HG03064 (cell line): ENCODE measurements around the gene ECT2L.
A peak's percentile ranks its signal among the peaks of the same experiment; 100 is the strongest.

ENCODE experiments used
- ATAC-seq: cut with Tn5 transposase; IDR thresholded peaks from one replicate; pipeline ENCODE4 v1.9.1; 2021; ENCODE audit warnings: low read depth; ENCODE audit not compliant: unreplicated experiment

The ECT2L gene, protein sequence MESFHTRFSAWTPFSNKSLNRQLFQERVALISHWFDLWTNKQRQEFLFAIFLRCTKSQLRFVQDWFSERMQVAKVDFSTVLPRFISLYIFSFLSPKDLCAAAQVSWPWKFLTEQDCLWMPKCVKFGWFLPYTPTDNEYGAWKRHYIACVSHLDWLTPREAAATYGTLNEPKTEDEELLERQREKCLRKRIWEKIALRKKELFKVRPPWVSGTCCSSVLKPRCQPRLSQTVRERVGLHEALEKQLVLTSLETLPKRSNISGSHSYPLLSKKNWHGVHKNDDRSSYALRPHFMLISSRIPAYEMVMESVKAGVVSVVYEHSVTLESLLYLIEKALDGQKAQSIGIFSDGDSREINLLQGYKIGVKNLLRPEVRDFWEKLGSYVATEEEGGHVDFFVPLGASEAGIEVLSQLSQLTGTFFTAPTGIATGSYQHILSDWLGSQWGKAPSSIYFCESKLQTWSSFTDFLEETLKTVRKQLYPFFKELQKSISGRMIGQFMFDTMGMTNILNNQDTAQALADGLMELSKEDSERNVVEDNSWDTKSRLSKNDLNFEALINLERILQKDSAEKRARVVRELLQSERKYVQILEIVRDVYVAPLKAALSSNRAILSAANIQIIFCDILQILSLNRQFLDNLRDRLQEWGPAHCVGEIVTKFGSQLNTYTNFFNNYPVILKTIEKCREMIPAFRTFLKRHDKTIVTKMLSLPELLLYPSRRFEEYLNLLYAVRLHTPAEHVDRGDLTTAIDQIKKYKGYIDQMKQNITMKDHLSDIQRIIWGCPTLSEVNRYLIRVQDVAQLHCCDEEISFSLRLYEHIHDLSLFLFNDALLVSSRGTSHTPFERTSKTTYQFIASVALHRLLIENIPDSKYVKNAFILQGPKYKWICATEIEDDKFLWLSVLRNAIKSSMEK

DNA sequence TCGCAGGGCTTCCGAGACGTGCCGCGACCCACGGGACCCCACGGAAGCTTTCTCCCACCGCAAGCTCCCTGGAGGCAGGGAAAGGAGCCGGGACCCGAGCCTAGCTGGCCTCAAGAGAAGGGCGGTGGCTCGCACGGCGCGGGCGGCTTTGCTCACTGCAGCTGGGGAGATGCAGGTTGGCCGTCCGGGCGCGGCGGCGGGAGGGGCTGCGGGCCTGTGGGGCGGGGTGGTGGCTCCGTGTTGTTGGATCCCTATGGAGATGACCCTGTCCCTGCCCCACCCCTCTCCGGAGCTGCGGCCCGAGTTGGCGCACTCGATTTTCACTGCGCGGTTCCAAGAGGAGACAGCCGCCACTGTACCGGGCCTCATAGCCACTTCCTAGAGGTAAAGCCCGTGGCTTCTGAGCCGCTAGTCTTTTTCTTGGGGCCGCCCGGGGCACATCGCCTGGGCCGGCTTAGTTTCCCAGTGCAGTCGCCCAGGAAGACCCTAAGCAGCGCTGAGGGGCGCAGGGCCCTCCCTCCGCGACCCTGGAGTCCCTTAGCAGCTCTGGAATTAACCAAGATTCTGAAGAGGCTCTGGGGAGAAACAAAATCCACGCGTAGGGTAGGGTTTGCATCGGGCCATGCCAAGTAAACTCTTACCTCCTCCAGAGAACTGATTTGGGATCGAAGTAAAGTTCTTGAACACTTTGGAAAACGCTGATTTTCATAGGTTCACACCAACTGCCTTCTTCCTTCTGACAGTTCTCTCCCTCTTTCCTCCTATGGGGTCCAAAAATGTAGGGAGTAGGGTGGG lies at the start of gene ECT2L:
TSS of gene ECT2L (plus strand) at position 279 of the 795 bp plus-strand sequence. CDS start 17,188 bp downstream, outside the sequence.
- no peak for ATAC-seq

DNA sequence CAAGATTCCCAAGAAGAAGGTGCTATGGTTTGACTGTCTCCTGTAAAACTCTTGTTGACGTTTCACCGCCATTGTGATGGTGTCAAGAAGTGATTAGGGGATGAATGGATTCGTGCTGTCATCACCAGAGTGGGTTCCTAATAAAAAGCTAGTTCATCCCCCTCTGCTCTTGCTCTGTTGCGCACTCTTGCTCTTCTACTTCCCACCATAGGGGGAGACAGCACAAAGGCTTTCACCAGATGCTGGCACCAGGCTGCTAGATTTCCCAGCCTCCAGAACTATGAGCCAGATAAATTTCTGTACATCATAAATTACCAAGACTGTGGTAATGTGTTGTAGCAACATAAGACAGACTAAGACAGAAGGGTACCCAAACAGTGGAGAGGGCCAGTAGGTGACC lies 43.9 kb upstream of the ECT2L start:
- ATAC-seq, result no peak

DNA sequence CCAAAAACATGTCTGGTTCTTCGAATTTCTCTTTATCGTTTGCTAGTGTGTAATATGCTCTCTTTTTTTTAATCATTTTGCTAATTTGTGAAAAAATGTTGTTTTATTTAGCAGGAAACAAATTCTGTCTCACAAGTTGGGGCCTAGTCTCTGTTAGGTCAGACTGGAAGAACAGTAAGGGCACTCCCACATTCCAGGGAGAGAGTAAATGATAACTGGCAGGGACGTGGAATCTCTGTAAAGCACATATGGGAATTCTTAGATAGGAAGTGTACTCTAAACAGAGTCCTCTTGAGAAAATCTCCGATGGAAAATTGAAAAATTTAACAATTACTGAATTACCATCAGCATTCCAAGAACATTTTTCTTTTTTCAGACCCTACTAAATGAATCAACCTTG lies 38.8 kb upstream of the ECT2L start:
- no peak for ATAC-seq

DNA sequence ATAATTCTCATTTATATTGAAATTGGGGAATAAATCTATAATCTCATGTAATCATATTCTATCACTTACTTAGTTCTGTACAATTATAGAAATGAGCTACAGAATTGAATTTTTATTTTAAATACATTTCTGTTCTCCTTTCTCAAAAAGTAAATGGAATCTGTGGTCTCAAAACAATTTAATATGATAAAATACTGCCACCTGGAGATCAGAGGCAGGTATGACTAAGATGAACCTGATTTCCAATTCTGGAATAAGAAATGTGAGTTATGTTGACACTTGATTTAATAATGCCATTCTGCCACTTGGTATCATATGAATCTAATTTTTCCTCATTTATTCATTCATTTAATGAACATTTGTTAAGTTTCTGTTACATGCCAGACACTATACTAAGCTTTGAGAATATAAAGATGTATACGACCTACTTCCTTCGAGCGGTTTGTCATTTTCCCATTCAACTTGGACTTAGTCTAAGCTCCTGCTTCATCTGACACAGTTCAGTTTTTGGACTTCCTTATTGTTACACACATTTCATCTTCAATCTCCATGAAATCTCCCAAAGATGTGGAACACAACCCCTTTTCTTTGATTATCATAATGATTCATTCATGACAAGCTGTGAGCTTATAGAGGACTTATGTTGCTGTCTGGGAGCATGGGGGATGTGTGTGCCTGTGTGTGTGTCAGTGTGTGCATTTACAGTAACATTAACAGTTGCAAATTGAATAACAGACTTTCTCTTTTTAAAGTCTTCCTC lies 29.8 kb upstream of the ECT2L start:
- no peak for ATAC-seq

DNA sequence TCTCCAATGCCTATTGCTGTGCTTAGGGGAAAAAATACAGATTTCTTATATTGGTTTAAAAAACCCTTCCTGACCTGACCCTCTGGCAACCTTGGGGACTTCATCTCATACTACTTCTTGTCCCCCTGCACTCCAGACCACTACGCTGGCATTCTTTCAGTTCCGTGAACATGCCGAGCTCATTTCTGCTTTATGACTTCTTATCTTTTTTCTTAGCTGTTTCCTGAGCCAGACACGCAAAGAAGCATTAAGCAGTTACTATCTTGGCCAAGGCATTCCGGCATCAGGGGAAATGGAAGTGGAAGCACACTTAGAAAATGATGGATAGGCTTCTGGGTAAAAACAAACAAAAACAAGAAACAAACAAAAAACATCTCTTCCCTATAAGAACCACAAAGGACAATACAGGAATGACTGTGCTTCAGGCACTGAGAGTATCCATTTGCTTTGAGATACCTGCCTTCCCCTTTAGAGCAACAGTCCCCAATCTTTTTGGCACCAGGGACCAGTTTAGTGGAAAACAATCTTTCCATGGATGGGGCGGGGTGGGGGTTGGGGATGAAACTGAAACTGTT lies 26.7 kb upstream of the ECT2L start:
- no peak for ATAC-seq

DNA sequence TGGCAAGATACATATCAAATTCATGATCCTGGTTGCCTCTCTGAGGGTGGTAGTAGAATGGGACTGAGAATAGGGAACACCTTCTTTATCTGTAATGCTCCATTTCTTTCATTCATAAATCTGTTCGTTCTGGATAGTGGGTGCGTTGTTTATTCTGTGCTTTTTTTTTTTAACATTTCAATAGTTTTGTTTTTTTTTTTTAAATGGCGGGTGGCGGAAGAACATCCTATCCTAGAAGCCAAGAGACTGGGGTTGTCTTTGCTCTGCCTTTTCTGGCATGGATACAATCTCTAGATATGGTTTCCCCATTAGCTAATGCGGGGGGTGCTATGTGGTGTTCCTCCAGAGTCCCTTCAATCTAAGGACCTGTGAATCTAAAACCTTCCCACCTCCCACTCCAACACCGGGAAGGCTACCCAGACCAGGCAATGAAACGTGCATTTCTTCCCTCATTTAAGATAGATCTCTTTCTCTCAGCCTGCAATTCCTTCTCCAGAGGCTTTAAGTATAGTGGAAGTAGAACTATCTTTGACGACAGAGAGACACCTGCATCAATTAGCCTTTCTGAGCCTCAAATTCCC lies 23.2 kb upstream of the ECT2L start:
- ATAC-seq, result no peak

DNA sequence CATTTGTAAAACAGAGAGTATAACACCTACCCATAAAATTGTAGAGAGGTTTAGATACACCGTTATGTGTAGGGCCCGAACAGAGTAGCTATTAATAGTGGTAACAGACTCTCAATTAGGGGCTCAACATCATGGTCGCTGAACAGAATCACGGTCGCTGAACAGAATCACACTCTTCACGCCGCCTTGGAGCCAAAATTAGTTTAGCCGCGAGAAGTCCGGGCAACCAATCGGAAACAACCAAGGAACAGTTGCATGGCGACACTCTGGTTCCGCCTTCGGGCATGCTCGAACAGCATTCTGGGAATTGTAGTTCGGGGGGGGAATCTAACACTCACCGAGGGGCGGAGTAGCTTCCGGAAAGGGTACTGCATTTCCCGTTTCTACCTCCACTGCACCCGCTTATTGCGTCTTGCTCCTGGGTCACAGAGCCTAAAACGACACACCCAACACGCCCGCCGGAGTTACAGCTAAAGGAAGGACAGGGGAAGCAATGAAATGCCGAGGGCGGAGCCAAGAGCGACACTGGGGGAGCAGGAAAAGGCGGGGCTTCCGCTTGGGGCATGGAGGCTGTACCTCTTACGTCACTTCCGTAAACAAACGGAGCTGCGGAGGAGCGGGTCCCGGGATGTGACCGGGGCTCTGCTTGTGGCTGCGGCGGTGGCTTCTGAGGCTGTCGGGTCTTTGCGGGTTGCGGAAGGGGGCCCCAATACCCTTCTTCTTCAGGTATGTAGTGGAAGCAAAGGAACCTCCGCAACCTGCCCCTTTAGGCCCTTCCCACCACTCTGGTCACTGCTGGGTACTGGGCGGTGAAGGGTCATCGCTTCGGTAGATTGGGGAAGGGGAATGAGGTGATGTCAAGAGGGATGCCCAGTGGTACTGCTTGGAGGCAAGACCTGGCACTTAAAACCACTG lies 22.5 kb upstream of the ECT2L start, which contains the start of gene CCDC28A:
TSS of gene CCDC28A (plus strand) at position 593 of the 915 bp plus-strand sequence. CDS start 2,352 bp downstream, outside the sequence.
- peak; percentile 90 for ATAC-seq

DNA sequence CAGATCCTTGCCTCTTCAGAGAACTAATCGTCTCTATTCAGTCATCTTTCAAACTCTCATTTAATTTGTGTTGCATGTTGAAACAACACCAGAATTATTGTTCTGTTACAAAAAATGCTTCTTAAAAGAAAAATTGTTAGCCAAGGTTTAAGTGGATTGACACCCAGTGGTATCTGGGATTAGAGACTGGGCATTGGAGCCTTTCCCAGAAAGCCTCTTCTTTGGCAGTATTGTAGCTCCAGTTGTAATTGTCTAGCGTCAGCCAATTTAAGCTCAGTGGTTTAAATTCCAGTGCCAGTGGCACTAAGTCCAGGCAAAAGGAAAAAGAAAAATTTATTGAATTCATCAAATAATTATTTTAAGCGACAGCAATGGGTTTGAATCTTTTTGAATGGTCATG lies 21.5 kb upstream of the ECT2L start:
- no peak for ATAC-seq

DNA sequence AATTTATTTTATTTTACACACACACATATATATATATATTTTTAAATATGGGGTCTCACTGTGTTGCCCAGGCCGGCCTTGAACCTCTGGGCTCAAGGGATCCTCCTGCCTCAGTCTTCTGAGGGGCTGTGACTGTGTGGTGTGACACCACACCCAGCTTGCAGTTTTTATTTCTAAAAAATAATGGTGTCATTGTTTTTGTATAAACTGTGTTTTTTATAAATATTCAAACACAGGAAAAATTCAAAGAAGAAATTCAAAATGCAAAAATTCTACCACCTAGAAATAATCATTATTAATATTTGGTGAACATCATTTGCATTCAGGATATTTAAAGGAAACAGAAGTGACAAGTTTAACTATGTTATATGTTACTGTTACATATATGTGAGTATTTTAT lies 19.2 kb upstream of the ECT2L start:
- no peak for ATAC-seq

DNA sequence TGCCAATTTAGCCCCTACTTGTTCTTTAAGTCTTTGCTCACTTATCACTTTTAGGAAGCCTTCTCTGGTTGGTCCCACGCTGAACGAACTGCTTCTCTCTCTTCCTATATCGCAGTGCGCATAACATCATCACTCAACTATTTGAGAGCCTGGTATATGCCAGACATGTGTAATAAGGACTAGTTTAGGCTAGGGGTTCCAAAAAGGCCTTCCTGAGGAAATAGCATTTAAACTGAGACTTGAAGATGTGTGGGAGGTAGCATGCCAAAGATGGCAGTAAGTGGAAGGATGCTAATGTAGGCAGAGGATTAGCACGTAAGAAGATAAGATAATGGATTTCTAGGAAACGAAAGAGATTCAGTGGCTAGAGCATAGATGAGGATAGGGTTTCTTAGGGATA lies 17.6 kb upstream of the ECT2L start:
- no peak for ATAC-seq

DNA sequence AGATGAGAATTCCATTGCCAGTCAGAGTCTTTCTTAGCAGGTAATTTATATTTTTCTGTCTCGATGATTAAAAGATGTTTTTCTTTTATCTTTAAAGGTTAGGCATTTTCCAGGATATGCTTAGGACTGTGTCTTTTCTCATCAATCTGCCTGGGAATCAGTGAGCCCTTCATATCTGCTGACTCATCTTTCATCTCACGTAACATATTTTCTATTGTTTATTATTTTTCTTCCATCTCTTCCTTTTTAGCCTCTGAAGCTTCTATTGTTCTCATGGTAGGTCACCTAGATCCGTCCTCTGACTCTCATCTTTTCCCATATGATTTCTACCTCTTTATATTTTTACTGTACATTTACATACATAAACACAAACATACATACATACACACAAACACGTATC lies 13.6 kb upstream of the ECT2L start:
- no peak for ATAC-seq

DNA sequence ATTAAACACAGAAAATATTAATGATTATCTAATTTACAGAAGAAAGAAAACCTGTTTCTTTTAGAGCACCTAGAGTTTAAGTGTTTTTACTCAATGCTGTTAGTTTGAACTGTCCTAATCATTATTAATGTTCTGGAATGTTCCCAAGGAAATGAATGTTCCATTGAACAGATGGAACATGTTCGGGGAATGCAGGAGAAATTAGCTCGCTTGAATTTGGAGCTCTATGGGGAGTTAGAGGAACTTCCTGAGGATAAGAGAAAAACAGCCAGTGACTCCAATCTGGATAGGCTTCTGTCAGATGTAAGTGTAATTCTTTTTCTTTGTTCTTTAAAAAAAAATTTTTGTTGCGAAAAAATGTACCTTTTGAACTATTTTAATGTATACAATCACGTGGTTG lies 10.8 kb upstream of the ECT2L start:
- ATAC-seq, result no peak

DNA sequence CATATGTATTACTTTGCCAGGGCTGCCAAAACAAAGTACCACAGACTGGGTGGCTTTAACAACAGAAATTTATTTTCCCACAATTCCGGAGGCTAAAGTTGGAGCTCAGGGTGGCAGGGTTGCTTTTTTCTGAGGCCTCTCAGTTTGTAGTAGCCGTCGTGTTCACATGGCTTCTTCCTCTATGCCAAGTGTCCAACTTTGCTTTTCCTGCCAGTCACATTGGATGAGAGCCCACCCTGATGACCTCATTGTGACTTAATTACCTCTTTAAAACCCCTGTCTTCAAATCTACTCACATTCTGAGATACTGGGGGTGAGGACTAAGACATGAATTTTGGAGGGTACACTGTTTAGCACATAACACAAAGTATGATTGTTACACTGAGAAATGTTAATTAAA lies 9.9 kb upstream of the ECT2L start:
- no peak for ATAC-seq

DNA sequence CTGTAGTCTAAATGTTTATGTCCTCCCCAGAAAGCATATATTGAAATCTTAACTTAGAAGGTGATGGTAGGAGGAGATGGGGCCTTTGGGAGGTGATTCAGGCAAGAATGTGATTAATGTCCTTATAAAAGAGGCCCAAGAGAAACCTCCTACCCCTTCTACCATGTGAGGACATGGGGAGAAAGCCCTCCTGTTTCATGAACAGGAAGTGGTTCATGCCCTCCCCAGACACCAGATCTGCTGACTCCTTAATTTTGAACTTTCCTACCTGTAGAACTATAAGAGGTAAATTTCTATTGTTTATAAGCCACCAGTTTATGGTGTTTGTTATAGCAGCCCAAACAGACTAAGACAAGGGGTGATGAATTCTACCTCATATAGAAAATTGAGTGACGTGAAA lies 8.7 kb upstream of the ECT2L start:
- ATAC-seq, result no peak

DNA sequence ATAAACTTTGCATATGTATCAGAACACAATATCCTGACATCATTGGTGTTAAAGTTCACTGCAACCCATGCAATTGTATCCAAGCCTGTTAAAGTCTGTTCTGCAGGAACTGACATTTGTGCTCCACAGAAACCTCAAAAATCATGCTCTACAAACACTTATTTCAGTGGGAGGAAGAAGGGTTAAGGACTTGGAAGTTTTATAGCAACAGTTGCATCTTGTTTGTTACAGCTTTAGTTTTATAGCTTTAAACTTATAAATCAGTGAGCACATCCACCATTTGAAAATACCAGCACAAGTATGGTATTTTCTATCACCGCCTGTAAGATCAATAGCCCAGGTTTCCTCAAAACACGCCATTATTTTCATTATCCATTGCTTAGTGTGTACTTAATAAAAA lies 884 bp downstream of the ECT2L start:
- no peak for ATAC-seq

DNA sequence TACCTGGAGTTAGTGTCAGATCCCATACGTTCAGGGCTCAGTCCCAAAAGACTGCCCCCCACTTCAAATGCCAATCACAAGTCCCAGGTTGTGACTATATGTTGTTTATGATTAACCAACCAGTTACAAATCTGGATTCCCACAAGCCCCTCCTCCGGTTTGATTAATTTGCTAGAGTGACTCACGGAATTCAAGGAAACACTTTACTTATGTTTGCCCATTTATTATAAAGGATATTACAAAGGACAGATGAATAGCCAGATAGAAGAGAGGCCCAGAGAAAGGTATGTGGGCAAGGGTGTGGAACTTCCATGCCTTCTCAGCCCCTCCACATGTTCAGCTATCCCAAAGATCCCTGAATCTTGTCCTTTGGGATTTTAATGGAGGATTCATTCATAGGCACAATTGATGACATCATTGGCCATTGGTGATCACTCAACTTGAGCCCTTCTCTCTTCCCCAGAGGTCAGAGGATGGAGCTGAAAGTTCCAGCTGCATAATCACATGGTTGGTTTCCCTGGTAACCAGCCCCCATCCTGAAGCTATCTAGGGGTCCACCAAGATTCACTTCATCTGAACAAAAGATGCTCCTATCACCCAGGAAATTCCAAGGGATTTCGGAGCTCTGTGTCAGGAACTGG lies 2.0 kb downstream of the ECT2L start:
- no peak for ATAC-seq

DNA sequence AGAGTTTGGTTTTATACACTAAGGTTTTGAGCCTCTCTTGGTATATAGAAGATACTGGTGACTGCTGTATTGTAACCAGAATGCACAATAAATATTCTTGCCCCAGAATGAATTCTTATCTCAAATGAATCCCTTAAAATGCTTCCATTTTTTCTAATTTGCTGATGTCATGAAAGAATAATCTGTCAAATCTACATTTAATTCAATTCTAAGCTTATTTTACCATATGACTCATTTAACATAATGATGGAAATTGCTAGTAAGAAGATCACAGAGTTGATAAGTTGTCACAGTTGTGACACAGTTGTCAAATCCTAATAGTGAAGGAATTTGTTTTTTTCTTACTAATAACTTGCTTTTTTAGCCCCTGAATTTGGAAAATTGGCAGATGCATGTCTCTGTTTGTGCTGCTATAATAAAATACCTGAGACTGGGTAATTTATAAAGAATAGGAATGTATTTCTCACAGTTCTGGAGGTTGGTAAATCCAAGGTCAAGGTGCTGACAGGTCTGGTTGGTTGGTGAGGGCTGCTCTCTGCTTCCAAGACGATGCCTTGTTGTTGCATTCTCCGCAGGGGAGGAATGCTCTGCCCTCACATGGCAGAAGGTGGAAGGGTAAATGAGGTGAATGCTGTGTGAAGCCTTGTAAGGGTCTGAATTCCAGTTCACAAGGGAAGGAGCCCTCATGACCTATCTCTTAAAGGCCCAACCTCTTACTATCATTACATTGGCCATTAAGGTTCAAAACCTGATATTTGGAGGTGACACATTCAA lies 4.7 kb downstream of the ECT2L start:
- no peak for ATAC-seq
